Measurements from ENCODE around the gene SCAPER.
"Not testable (repeated sequence)": the region's sequence is repeated elsewhere in the genome, so short reads cannot be mapped to it uniquely, and the experiment has no call there.

DNA sequence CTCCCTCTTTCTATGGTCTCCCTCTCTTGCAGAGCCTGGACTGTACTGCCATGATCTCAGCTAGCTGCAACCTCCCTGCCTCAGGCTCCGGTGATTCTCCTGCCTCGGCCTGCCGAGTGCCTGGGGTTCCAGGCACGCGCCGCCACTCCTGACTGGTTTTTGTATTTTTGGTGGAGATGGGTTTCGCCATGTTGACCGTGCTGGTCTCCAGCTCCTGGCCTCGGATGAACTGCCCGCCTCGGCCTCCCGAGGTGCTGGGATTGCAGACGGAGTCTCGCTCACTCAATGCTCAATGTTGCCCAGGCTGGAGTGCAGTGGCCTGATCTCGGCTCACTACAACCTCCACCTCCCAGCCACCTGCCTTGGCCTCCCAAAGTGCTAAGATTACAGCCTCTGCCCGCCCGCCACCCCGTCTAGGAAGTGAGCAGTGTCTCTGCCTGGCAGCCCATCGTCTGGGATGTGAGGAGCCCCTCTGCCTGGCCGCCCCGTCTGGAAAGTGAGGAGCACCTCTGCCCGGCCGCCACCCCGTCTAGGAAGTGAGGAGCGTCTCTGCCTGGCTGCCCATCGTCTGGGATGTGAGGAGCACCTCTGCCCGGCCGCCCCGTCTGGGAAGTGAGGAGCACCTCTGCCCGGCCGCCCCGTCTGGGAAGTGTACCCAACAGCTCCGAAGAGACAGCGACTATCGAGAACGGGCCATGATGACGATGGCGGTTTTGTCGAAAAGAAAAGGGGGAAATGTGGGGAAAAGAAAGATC lies 5.8 kb downstream of the SCAPER start:
- TF ChIP-seq, protein P1, sequence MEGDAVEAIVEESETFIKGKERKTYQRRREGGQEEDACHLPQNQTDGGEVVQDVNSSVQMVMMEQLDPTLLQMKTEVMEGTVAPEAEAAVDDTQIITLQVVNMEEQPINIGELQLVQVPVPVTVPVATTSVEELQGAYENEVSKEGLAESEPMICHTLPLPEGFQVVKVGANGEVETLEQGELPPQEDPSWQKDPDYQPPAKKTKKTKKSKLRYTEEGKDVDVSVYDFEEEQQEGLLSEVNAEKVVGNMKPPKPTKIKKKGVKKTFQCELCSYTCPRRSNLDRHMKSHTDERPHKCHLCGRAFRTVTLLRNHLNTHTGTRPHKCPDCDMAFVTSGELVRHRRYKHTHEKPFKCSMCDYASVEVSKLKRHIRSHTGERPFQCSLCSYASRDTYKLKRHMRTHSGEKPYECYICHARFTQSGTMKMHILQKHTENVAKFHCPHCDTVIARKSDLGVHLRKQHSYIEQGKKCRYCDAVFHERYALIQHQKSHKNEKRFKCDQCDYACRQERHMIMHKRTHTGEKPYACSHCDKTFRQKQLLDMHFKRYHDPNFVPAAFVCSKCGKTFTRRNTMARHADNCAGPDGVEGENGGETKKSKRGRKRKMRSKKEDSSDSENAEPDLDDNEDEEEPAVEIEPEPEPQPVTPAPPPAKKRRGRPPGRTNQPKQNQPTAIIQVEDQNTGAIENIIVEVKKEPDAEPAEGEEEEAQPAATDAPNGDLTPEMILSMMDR (IDR thresholded peaks at IDR 0.05; ENCODE audit: poor library complexity, severe bottlenecking): not testable (repeated sequence)
- TF ChIP-seq, protein P2, sequence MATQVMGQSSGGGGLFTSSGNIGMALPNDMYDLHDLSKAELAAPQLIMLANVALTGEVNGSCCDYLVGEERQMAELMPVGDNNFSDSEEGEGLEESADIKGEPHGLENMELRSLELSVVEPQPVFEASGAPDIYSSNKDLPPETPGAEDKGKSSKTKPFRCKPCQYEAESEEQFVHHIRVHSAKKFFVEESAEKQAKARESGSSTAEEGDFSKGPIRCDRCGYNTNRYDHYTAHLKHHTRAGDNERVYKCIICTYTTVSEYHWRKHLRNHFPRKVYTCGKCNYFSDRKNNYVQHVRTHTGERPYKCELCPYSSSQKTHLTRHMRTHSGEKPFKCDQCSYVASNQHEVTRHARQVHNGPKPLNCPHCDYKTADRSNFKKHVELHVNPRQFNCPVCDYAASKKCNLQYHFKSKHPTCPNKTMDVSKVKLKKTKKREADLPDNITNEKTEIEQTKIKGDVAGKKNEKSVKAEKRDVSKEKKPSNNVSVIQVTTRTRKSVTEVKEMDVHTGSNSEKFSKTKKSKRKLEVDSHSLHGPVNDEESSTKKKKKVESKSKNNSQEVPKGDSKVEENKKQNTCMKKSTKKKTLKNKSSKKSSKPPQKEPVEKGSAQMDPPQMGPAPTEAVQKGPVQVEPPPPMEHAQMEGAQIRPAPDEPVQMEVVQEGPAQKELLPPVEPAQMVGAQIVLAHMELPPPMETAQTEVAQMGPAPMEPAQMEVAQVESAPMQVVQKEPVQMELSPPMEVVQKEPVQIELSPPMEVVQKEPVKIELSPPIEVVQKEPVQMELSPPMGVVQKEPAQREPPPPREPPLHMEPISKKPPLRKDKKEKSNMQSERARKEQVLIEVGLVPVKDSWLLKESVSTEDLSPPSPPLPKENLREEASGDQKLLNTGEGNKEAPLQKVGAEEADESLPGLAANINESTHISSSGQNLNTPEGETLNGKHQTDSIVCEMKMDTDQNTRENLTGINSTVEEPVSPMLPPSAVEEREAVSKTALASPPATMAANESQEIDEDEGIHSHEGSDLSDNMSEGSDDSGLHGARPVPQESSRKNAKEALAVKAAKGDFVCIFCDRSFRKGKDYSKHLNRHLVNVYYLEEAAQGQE (IDR thresholded peaks at IDR 0.05; ENCODE audit: borderline replicate concordance): not testable (repeated sequence)
- TF ChIP-seq SMC3 (conservative IDR thresholded peaks at IDR 0.05; ENCODE audit: poor library complexity): not testable (repeated sequence)
